HG03159 (cell line): ENCODE results near the gene HIC1.

ENCODE experiments used
- ATAC-seq: cut with Tn5 transposase; IDR thresholded peaks from one replicate; pipeline ENCODE4 v1.9.1; 2021; ENCODE audit warnings: mild to moderate bottlenecking, moderate library complexity; ENCODE audit not compliant: unreplicated experiment

HIC1 gene

DNA sequence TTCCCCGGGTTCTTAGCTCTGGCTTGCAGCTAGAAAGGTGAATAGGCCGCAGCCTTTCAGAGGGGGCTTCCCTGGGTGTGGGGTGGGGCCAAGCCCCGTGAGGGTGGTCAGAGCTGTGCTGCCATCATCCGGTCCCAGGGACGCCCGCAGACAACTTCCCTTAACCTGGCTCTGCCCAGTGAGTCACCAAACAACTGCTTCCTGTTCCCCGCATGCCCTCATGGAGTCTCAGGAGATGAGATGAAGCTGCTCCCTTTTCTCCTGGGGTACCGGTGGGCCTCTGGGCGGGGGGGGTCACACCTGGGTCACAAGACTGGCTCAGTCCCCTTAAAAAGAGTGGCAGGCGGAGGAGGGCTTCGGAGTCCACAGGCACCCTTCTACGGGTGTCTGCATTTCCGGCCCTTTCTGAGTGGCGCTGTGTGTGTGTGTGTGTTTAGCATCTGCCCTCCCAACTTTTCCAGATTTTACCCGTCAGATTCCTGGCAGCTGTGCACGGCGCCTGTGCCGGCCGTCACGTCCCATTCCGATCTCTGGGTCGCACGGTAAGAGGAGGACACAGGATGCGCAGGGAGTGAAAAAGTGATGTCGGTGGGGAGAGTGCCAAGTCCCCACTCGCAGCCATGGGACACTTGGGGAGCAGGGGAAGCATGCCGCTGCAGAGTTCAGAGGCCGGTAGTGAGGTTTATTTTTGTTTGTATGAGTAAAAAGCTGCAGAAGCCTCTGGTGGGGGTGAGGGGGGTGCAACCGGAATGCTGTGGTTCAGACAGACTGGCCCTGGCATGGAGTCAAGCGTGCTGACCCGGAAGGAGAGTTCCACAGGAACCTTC lies 16.8 kb downstream of the HIC1 start:
- ATAC-seq: no peak

DNA sequence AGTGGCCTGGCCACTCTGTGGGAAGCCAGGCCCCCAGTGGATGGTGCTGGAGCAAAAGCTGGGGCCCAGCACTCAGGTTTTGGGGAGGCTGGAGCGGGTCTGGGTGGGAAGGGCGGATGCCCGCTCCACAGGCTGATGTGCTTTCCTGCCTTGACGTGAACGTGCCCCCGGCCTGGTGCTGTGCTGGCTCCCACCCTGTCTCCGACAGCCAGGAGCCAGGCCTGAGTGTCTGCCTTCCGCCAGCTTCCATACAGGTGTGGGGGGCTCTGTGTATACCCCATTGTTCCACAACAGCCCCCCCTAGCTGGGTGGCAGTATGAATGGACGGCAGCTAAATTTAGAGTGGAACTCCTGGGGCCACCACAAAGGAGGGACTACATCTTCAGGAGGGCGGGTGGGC lies 20.0 kb downstream of the HIC1 start:
- no peak for ATAC-seq

DNA sequence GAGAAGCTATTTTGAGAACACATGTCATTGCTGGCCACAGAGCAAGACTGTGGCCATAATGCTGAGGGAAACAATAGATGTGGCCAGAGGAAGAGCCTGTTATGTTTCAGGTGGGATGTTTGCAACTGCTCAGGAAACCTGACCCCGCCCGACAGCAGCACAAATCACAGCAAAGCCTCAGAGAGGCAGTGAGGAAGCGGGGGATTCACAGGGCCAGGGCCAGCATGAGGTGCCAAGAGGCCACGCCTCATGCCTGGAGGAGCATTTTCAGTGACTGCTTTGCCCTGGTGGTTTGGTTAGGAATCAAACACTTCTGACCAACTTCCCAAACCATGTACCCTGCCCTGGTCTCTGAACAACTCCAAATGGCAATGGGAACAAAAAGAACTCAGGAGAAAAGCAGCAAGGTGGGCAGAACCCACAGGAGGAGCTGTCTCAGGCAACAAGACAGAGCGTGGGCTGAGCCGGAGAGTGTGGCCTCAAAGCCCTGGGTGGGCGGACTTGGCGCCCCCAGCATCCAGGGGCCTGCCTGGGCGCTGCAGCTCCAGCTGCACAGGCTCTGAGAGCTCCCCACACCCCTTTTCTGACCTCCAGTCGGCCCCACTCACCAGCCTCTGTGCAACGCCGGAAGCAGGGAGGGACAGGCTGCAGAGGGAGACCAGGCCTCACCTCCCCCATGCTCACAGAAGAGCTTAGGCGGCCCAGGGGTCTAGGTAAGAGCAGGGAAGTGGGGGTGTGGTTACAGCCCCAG lies 20.6 kb downstream of the HIC1 start:
- ATAC-seq: no peak

DNA sequence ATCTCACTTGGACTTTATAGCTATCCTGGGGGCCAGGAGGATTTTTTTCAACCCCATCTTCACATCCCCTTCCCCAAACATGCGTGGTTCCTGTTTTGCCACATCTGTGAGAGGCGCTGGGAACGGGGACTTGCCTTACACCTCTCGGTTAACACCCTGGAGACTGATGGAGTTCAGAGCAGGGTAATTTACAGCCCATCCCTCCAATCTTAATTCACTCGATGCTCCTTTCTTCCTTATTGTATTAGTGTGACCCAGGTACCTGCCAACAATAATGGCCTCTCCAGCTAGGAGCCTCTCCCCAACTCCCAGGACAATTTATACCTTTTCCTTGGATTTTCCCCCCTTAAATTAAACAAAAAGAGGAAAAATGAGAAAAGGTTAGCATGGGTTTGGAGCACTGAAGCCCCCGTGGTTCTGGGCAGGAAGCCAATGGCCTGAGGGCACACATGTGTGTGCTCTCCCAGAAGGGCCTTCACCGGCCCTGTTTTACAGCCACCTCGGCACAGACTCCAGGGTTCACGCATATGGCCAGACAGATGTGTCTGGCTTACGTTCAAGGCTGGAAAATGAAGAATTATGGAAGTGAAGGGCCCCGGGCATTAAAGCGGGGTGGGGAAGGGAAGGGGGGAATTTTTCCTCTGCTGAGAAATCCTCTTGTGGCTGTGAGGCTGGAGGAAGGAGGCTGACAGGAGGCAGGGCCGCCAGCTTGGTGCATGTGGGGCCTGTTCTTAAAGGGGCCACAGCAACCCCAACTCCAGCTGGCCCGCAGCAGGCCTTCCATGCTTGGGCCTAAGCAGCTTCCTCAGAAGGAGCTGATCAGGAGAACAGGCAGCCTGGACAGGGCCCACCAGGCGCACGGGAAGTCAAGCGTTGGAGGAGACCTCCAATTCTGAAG lies 21.4 kb downstream of the HIC1 start:
- ATAC-seq: no peak

DNA sequence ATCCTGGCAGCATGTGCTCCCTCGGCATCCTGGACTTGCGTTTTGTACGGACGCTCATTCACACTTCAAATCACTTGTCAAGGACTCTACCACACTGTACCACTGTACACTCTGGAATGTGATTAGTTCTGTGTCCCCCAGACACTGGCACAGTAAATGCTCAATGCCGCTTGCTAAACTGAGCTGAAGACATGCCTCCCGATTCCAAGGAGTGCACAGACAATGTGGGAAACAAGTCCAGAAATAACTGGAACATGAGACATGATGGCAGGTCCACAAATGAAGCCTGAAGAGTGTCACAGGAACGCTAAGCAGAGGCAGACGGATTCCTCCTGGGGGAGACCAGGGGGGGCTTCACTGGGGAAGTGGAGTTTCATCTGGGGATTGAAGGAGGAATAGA lies 22.1 kb downstream of the HIC1 start:
- no peak for ATAC-seq

DNA sequence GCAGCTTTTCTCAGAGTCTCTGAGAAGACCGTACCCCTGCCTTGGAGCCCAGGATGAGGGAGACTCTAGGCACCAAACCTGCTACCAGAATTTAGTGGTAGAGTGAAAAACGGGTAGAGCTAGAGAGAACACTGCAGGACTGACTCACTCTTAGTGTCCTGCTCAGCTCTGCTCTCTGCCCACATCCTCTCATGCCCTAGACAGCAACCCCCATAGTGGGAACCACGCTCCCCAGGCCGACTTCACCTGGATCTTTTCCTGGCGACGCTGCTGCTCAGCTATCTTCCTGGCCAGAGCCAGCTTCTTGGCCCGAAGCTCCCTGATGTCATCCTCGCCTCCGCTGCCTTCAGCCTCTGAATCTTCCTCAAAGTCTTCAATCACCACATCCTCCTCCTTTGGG lies 26.7 kb downstream of the HIC1 start:
- ATAC-seq: no peak

DNA sequence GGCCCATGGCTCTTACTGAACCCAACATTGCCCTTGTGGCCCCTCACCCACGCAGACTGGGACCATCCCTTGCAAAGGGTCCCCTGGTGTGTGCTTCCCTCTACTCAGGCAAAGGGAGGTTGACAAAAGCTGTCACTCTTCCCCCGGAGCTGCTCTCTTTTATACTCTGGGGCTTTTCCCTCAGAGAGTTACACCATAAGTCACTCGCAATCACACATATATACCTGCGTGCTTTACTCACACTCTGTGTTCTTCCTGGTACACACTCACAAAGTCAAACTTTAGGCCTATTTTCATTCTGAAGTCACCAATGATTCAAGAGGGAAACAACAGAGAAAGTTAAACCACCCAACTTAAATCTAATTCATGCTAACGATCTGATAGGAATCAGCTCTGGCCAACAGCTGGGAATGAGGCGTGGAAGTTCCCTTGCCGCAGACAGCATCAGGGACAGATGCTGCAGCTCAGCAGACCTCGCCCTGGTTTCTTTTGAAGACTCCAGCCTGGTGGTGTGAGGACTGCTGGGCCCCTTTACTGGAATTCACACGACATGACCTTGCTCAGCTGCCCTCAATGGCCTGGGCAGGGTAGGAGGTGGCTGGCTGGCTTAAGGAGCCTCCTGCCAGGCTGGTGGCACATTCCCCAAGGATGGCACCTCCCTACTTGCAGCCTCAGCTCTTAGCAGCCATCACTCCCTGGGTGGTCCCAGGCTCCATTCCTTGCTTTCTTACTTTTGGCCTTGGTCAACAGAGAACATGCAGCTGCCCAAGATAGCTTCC lies 27.3 kb downstream of the HIC1 start:
- no peak for ATAC-seq

DNA sequence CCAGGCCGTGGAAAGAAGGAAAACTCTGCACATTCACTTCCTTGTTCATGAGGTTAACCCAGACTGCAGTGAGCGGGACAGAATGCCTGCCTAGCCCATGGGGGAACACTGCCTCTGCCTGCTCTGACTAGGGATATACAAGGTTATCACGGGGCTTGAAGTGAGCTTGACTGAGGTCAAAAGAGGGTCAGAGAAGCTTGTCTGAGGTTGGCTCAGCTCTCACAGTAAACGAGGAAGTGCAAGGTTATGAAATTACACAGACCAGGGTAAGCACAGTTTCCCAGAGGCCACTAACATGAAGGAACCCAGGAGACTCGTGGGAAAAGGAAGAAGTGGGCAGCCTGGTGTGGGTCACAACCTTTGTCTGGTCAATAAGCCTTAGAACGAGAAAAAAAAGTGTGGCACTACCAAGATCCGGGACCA lies 28.7 kb downstream of the HIC1 start:
- peak; percentile 47 for ATAC-seq

DNA sequence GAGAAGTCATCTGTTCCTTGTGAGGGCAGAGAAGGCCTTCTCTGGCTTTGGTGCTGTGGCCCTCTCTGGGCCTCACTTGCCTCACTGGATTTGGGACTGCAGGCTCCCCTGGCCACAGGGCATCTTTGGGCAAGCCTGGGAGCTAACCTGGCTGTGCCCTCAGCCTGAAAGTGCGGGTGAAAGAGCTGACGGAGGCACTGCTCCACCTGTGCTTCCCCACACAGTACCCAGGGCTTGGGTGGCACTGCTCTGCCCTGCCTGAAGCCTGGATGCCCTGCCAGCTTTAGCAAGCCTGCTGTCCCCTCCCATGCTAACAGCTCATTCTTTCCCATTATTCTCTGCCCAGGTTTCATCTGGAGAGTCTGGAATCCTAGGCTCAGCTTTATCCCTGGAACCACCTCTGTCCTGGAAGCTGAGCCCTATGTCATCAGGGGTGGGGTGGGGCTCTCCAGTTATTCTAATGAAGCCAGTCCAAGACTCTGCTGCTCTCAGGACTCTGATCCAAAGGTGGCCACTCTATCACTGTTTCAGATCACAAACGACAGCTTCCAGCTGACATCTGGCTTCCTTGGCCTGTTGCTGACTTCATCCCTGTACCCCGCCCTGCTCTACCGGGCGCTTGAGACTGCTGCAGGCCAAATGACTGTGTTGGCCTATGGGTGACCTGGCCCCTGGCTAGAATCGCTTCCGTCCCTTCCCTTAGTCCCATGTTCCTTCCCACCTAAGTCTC lies 29.3 kb downstream of the HIC1 start:
- ATAC-seq: no peak

DNA sequence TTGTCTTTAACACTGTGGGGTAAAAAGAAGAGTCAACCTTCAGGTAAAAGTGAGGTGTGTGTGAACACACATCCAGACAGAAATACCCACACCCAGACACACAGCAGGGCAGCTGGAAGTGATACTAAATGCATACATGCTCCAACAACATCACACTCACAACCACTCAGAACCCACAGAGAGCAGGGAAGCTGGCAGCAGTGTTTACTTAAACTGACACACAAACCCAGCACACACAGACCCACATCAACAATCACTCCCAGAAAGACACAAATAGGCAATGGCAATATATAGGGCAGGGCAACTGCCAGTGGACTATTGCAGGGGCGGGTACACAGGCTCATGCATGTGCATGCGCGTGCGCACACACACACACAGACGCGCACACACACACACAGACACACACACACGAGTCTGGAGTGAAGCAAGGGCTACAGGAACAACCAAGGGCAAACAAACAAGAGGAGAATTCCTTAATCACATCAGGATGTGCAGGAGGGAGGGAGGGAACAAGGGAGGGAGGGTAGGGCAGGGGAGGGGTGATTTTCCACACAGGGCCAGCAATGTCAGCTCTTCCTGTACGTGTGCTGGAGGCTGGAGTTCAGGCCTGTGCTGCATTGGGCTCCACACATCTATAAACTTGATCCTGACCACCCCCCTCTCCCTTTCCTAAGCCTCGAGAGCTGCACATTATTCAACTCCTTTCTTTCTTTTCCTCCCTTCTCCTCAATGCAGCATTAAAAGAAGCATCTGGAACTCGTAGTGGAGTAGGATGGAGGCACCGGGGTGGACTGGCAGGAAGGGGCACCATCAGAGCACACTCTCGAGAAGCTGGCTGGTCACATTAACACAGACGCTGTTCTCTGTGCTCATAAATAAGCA lies 30.1 kb downstream of the HIC1 start:
- ATAC-seq: no peak

DNA sequence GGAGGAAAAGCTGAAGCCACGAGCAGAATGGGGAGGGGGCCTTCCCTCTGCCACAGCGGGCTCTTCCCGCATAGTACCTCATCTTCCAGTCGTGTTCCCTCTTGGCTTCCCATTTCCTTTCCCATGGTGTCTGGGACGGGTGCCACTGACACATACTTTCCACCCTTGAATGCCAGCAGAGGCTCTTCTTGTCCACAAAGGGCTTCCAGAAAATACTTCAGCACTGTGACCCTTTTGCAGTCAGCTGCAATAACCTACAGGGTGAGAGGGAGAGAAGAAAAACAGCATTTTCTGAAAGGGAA lies 30.7 kb downstream of the HIC1 start:
- ATAC-seq: no peak

DNA sequence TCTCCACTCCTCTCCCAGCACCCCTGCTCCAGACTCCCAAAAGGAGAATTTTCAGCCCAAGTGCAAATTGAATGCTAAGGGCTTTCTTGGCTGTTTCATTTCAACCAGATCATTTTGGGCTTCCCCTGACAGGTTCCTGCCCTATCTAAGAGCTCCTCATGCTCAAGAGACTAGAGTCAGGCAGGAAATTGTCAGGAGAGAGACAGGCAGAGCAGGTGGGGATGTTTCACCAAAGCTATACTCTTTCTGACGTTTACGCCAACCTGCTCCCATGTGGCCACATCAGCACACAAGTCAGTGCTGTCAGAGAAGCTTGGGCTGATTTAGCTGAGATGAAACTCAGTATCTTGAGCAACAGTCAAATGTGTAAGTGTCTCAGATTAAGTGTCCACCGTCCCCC lies 31.4 kb downstream of the HIC1 start:
- ATAC-seq: no peak

DNA sequence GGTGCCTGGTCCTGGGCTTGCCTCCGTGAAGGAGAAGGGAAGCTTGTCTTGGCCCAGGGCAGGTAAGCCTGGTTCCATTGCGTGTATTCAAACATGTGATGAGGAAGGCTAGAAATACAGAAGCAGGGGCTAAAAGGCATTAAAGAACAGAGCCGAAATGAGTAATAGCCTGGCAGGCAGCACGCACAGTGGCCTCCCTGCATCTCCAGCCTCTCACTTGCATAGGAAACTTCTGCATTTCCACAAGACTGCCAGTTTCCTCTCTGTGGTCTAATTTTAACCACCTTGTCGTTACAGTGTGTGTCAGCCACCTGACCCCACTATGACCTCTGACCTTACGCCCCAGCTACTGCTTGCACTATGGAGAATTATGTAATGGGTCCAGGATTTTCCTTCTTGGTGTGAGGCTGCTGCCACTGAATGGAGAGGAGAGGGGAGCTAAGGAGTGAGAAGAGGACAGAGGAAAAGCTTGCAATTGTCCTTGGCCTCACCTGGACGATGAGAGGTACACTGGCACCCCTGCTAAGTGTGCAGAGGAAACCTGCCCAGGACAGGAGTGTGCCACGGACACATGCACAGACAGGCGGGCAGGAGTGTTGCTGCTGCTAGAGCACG lies 32.8 kb downstream of the HIC1 start:
- no peak for ATAC-seq

DNA sequence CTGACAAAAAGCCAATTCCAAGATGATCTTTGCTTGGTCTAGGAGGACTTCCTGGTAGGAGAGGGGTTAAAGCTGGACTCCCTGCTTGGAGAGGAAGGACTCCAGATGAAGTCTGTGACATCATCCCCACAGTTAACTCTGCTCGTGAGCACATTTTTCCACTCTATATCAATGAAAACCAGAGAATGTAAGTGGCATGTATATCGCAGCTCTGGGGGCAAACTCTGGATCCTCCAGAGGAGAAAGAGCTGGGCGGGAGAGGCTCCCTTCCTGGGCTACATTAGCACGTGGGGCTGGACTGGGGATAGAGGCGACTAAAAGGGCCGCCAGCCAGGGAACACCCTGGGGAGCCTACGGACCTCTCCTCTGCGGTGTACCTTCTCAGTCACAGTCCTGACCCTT lies 34.1 kb downstream of the HIC1 start:
- peak; percentile 23 for ATAC-seq

DNA sequence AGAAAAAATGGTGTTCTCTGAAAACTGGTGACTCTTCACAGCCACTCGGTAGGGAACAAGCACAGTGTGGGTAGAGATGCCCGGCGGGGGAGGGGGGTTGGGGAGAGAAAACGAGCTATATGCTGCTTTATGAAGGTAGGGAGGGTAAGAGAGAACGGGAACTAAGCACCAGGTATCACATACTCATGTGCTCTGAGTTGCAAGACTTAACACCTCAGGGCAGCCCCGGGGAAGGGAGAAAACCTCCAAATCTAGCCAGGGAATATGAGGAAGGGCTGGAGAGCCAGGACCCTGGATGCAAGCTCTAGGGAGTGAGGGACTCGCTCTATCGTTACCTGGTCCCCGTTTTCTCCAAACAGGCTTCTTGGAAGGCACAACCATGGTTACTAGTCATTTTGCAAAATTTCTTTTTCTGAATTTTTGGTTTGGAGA lies 35.3 kb downstream of the HIC1 start:
- no peak for ATAC-seq

DNA sequence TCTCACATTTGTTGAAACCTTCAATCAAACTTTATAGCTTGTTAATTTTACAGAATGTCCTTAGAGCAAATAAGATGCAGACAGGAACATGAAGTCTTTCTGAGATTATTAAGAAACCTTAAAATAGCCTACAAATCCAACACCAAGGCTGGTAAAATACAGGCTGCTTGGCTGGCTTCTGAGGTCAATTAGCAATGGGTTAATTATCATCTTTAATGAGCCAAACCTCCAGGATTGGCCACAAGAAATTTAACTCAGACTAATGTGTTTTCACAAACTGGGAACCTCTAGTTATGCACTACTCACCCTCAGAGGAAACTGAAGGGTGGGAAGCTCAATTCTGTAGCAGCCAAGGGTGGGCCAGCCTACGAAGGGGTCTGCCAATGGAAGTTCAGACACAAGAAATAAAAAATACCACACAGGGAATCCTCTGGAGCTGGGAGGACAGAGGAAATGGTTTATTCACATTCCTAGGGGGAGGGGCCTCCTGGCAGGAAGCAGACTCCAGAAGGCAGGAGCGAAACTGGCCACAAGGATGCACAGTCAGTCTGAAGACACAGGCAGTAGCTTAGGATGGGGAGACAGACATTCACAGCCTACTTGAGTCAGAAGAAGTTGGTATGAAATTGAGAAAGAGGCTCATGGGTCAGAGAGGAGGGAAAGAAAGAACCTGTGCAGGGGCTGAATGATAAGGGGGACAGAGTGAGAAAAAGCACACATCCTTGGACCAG lies 36.1 kb downstream of the HIC1 start:
- no peak for ATAC-seq

DNA sequence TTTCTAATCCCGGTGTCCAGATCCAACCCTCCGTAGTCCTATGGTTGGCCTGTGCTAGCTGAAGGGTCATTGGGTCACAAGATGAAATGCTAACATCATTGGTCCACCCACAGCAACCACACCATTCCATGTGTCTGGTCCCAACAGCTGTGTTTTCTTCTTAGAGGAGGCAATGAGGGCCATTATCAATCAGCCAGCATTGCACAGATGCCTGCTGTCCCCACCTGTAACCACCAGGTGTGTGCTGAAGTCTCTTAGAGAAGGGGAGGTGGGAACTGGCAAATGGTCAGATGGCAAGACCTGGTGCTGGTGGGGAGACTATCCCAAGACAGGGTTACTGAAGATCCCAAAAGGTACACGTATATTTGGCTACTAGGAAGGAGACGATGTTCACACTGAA lies 37.4 kb downstream of the HIC1 start:
- ATAC-seq: no peak

DNA sequence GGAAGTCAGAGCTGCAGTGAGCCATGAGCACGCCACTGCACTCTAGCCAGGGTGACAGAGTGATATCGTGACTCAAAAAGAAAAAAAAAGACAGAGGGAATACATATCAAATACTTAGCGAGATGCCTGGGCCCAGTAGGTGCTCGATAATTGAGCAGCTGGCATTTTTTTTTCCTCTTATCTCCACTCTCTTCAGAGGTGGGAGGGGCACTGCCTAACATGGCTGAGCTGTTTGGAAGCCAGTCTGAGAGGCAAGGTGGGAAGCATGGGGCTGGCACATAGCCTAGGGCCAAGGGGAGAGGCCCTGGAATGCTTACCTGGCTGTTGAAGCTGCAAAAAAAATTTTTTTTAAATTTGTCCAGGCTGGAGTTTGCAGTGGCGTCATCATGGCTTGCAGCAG lies 38.4 kb downstream of the HIC1 start:
- ATAC-seq: no peak
